ENCODE results near the gene CLP1. TPM values are rescaled to one million over a fixed set of nuclear protein-coding genes. Genes with fewer than 3 reads are reported as not detected.

CLP1 gene
- total RNA-seq, 1 experiment from 2014 or later, result 15.2 TPM

- DNase-seq, result no peak
- Mint-ChIP-seq H3K9me3 (ENCODE audit: low read depth, unreplicated experiment) (no peaks in the 10 kb centered on the region), H3K4me3 (ENCODE audit: low read depth, unreplicated experiment) (no peak overlapping the region), H3K27me3 (ENCODE audit: unreplicated experiment) (no peaks in the 10 kb centered on the region), H3K27ac (ENCODE audit: unreplicated experiment) (no peak overlapping the region), H3K36me3 (ENCODE audit: insufficient read depth, unreplicated experiment) (peaks cover 32% of the 10 kb centered on the region), H3K4me1 (ENCODE audit: low read depth, unreplicated experiment) (peaks cover 7% of the 10 kb centered on the region)
- intact Hi-C loops (cut with micrococcal nuclease; ENCODE audit: unreplicated experiment), result loop anchor here (10.0 kb wide), 1 partner anchor 122 kb away; no protein-coding TSS in a partner anchor
- CTCF ChIA-PET, result interaction anchor here (0.7 kb wide), 2 partner anchors 137 to 623 kb away, joined by 3 to 4 read pairs; no protein-coding TSS in a partner anchor
- BruUV-seq (replicated peaks), result no TSS peak
- TF ChIP-seq CTCF (IDR thresholded peaks at IDR 0.05; ENCODE audit: unreplicated experiment), result no peak
Measured at GRCh38 chr11:57662893-57663292, 5.3 kb downstream of the CLP1 start.

GRCh38 chr11:57663975-57664374 is 6.4 kb downstream of the CLP1 start:
- H3K27me3 Mint-ChIP-seq (ENCODE audit: unreplicated experiment), result no peaks in the 10 kb centered on the region
- CTCF ChIA-PET, result no interaction called here

GRCh38 chr11:57667117-57667735 is 9.7 kb downstream of the CLP1 start:
- TF ChIP-seq CTCF (IDR thresholded peaks at IDR 0.05; ENCODE audit: unreplicated experiment), result no peak
- intact Hi-C loops (cut with micrococcal nuclease; ENCODE audit: unreplicated experiment), result loop anchor here (5.0 to 10.0 kb wide), 2 partner anchors 45 to 118 kb away; partner anchors contain the start of genes MED19 and TMX2
- CTCF ChIA-PET, result interaction anchor here (0.7 to 1.6 kb wide), 3 partner anchors 26 to 609 kb away, joined by 3 to 5 read pairs (median 3); no protein-coding TSS in a partner anchor
- Mint-ChIP-seq H3K27me3 (ENCODE audit: unreplicated experiment) (no peaks in the 10 kb centered on the region), H3K4me3 (ENCODE audit: low read depth, unreplicated experiment) (peak overlapping the region; percentile 94), H3K27ac (ENCODE audit: unreplicated experiment) (peak overlapping the region; percentile 100), H3K9me3 (ENCODE audit: low read depth, unreplicated experiment) (no peaks in the 10 kb centered on the region), H3K36me3 (ENCODE audit: insufficient read depth, unreplicated experiment) (peaks cover 52% of the 10 kb centered on the region), H3K4me1 (ENCODE audit: low read depth, unreplicated experiment) (peaks cover 24% of the 10 kb centered on the region)
- DNase-seq, result peak; percentile 94
- BruUV-seq (replicated peaks), result no TSS peak

More at GRCh38 chr11:57663975-57664374, 6.4 kb downstream of the CLP1 start:
- no peak for DNase-seq
- no TSS peak for BruUV-seq (replicated peaks)
- Mint-ChIP-seq H3K9me3 (ENCODE audit: low read depth, unreplicated experiment) (no peaks in the 10 kb centered on the region), H3K27ac (ENCODE audit: unreplicated experiment) (no peak overlapping the region), H3K4me1 (ENCODE audit: low read depth, unreplicated experiment) (peaks cover 9% of the 10 kb centered on the region), H3K4me3 (ENCODE audit: low read depth, unreplicated experiment) (no peak overlapping the region), H3K36me3 (ENCODE audit: insufficient read depth, unreplicated experiment) (peaks cover 33% of the 10 kb centered on the region)
- intact Hi-C loops (cut with micrococcal nuclease; ENCODE audit: unreplicated experiment), result loop anchor here (10.0 kb wide), 1 partner anchor 121 kb away; no protein-coding TSS in a partner anchor
- no peak for TF ChIP-seq CTCF (IDR thresholded peaks at IDR 0.05; ENCODE audit: unreplicated experiment)

GRCh38 chr11:57667736-57668433 is 10.3 kb downstream of the CLP1 start, which contains the start of gene ZDHHC5:
Gene ZDHHC5, plus strand, starts transcription at chr11:57668114. Its CDS starts 4,977 bp downstream, at chr11:57673091.
- Mint-ChIP-seq H3K4me3 (ENCODE audit: low read depth, unreplicated experiment) (peak within 1 kb of the TSS; percentile 94), H3K36me3 (ENCODE audit: insufficient read depth, unreplicated experiment) (peaks cover 55% of the 10 kb centered on the region), H3K27me3 (ENCODE audit: unreplicated experiment) (no peaks in the 10 kb centered on the region), H3K27ac (ENCODE audit: unreplicated experiment) (peak within 1 kb of the TSS; percentile 100), H3K9me3 (ENCODE audit: low read depth, unreplicated experiment) (no peaks in the 10 kb centered on the region), H3K4me1 (ENCODE audit: low read depth, unreplicated experiment) (peaks cover 26% of the 10 kb centered on the region)
- no TSS peak for BruUV-seq (replicated peaks)
- TF ChIP-seq CTCF (IDR thresholded peaks at IDR 0.05; ENCODE audit: unreplicated experiment), result peak; percentile 55
- intact Hi-C loops (cut with micrococcal nuclease; ENCODE audit: unreplicated experiment), result loop anchor here (5.0 to 10.0 kb wide), 2 partner anchors 44 to 117 kb away; partner anchors contain the start of genes MED19 and TMX2
- CTCF ChIA-PET, result interaction anchor here (0.6 to 0.7 kb wide), 3 partner anchors 30 to 609 kb away, joined by 3 to 7 read pairs (median 3); no protein-coding TSS in a partner anchor
- peak; percentile 99 for DNase-seq
